Measurements from ENCODE around the gene PTPRT. TPM values are rescaled to one million over a fixed set of nuclear protein-coding genes. Genes with fewer than 3 reads are reported as not detected.

PTPRT gene
- total and polyA plus RNA-seq, 10 of the 15 experiments (the other 5 are each of a cell fraction or from before 2014, with no cell fraction given) = not detected

- TF ChIP-seq ETV6 (conservative IDR thresholded peaks at IDR 0.05 in 1 of 2, IDR thresholded peaks at IDR 0.05 in 1 of 2; ENCODE audit: borderline replicate concordance in 1 of 2, low read depth in 1 of 2) (no peak), SREBF1 (IDR thresholded peaks at IDR 0.05; ENCODE audit: low read length) (no peak), TAF1 (IDR thresholded peaks at IDR 0.05; ENCODE audit: borderline replicate concordance, low read depth, low read length) (no peak), TBL1XR1 (IDR thresholded peaks at IDR 0.05; ENCODE audit: low read depth, low read length) (no peak), STAT3 (IDR thresholded peaks at IDR 0.05; ENCODE audit: low read depth, low read length) (no peak), ZBTB4 (CRISPR knock-in tag; IDR thresholded peaks at IDR 0.05) (no peak)
Measured at GRCh38 chr20:42378826-42379225, 810.9 kb downstream of the PTPRT start (continued).

- in situ Hi-C loops (cut with MboI) (no loop called here), intact Hi-C loops (cut with micrococcal nuclease; ENCODE audit: unreplicated experiment) (no loop called here)
- ChIA-PET RAD21 (ENCODE audit: unreplicated experiment) (no interaction called here), CTCF (no interaction called here), POLR2A (no interaction called here), SMC1A (ENCODE audit: uncharacterized antibody, unreplicated experiment) (no interaction called here)
- Histone ChIP-seq H3K27ac (ENCODE audit: control insufficient read depth, insufficient read depth) (no peak overlapping the region), H3K79me2 (ENCODE audit: control insufficient read depth, insufficient read depth, low read length) (no peaks in the 10 kb centered on the region), H3K4me3 (no peak overlapping the region), H4K20me1 (ENCODE audit: control insufficient read depth, insufficient read depth) (no peaks in the 10 kb centered on the region), H3K4me2 (ENCODE audit: control insufficient read depth, insufficient read depth) (no peak overlapping the region), H3K4me1 (ENCODE audit: control insufficient read depth, insufficient read depth, low read length) (no peaks in the 10 kb centered on the region), H3K9me3 (replicated peaks; ENCODE audit: control insufficient read depth, insufficient read depth, low read length) (no peaks in the 10 kb centered on the region), H2AFZ (ENCODE audit: control insufficient read depth, low read depth, low read length) (no peak overlapping the region), H3K9ac (ENCODE audit: control insufficient read depth, insufficient read depth, low read length) (no peak overlapping the region), H3K27me3 (replicated peaks in 1 of 2; ENCODE audit: control insufficient read depth in 2 of 2, insufficient read depth in 2 of 2, low read length in 1 of 2) (no peaks in the 10 kb centered on the region), H3K36me3 (ENCODE audit: control insufficient read depth in 2 of 2, insufficient read depth in 2 of 2, low read length in 1 of 2) (no peaks in the 10 kb centered on the region)
- 52% methylated on average over 6 of the region's 6 CpGs for WGBS (ENCODE audit: insufficient coverage, insufficient replicate concordance, low lambda C conversion rate, missing lambda C conversion rate)
- FAIRE-seq (no peak), DNase-seq (ENCODE audit: low read depth, low spot score) (no peak), ATAC-seq (no peak)
- no peak for TF ChIP-seq SRF (IDR thresholded peaks at IDR 0.05; ENCODE audit: low read depth in 2 of 2, low read length in 2 of 2)
- TF ChIP-seq ZNF274 (IDR thresholded peaks at IDR 0.05; ENCODE audit: insufficient read depth, insufficient read length) = no peak
- no peak for TF ChIP-seq MYC (IDR thresholded peaks at IDR 0.05; ENCODE audit: insufficient read depth, insufficient read length, insufficient replicate concordance, low read length, severe bottlenecking)
- no peak for TF ChIP-seq SMAD5 (IDR thresholded peaks at IDR 0.05; ENCODE audit: low read depth)
- TF ChIP-seq KAT2A (conservative IDR thresholded peaks at IDR 0.05; ENCODE audit: control insufficient read depth, low read depth, low read length) = no peak
- TF ChIP-seq CHD4 (IDR thresholded peaks at IDR 0.05) = no peak
- no peak for TF ChIP-seq TCF12 (IDR thresholded peaks at IDR 0.05; ENCODE audit: low read depth, low read length)
- no TSS peak for BruUV-seq (replicated peaks)
Measured at GRCh38 chr20:42376131-42376530, 813.6 kb downstream of the PTPRT start.
